Lung (tissue), 12 donors: ENCODE results near the gene SPINK8. TPM values are rescaled to one million over a fixed set of nuclear protein-coding genes. Genes with fewer than 3 reads are reported as not detected.

Experiments used
- ATAC-seq: fragments of 200-7000 bp; cut with Tn5 transposase; one replicate; pipeline ENCODE4 v1.9.1; 2020; ENCODE audit warnings: moderate number of reproducible peaks; ENCODE audit not compliant: insufficient read depth, low FRiP score
- DNase-seq, 3 donors: peaks; one replicate each; pipeline ENCODE4 v3.0.0-alpha.2; 2013 to 2017
- H3K27ac ChIP-seq, 2 donors: one replicate each; pipeline ENCODE4 v1.5.1; 2013; ENCODE audit warnings: mild to moderate bottlenecking in 2 of 2, moderate library complexity in 2 of 2, control low read depth in 1 of 2, inconsistent platforms in 1 of 2, low read depth in 1 of 2, low read length in 1 of 2
- H3K27me3 ChIP-seq, 3 donors: one replicate each; pipeline ENCODE4 v1.5.1; 2013; ENCODE audit warnings: low read length in 2 of 3; ENCODE audit not compliant: control insufficient read depth in 3 of 3, insufficient read depth in 3 of 3
- H3K36me3 ChIP-seq, 4 donors: one replicate each; pipeline ENCODE4 v1.5.1; 2013; ENCODE audit warnings: low read length in 4 of 4, mild to moderate bottlenecking in 1 of 4, moderate library complexity in 1 of 4; ENCODE audit not compliant: control insufficient read depth in 4 of 4, insufficient read depth in 4 of 4
- H3K4me1 ChIP-seq, 5 donors: one replicate each; pipeline ENCODE4 v1.5.1; 2013; ENCODE audit warnings: low read length in 5 of 5, mild to moderate bottlenecking in 2 of 5, moderate library complexity in 1 of 5; ENCODE audit not compliant: control insufficient read depth in 5 of 5, insufficient read depth in 5 of 5
- H3K4me3 ChIP-seq: one replicate; pipeline ENCODE4 v1.5.1; 2013; ENCODE audit warnings: mild to moderate bottlenecking, control low read depth, moderate library complexity
- H3K9ac ChIP-seq, 2 donors: one replicate each; pipeline ENCODE4 v1.5.1; 2013; ENCODE audit warnings: low read length in 2 of 2, control low read depth in 1 of 2; ENCODE audit not compliant: insufficient read depth in 1 of 2
- H3K9me3 ChIP-seq, 4 donors: one replicate each; pipeline ENCODE4 v1.5.1; 2013; ENCODE audit warnings: low read length in 3 of 4, mild to moderate bottlenecking in 1 of 4, moderate library complexity in 1 of 4; ENCODE audit not compliant: control insufficient read depth in 4 of 4, insufficient read depth in 3 of 4
- WGBS, 2 donors: extraction: QIAGEN DNeasy Blood & Tissue Kit; methylation state at CpG; one replicate each; pipeline ENCODE4 v1.1.7; 2013; 5-methylcytosine and 5-hydroxymethylcytosine counted together
- polyA plus RNA-seq, 2 donors: library from polyadenylated mRNA; stranded (reverse); fragments of 200-250 nt; gene quantifications; one replicate each; pipeline ENCODE4 v1.2.1, GENCODE V29; 2013
- total RNA-seq, 2 donors: library from RNA; depleted of rRNA in 1 of 2; stranded (reverse); fragments of >200 nt in 1 of 2; gene quantifications; one replicate each; pipeline ENCODE4 v1.2.1, GENCODE V29; 2014 to 2021
- TF ChIP-seq, protein P1 (sequence below): IDR thresholded peaks from 2 replicates; pipeline ENCODE4 v1.5.1; 2012; ENCODE audit warnings: mild to moderate bottlenecking; ENCODE audit errors: control extremely low read depth, extremely low read depth
- donor health status: control.
- donor health status: control.
- donor health status: Bipolar disorder and iron deficiency.
- donor health status: healthy.
- donor health status: DM: yes; HTN: yes; CAD: no.

SPINK8 gene
- total and polyA plus RNA-seq, 4 donors, result not detected

DNA sequence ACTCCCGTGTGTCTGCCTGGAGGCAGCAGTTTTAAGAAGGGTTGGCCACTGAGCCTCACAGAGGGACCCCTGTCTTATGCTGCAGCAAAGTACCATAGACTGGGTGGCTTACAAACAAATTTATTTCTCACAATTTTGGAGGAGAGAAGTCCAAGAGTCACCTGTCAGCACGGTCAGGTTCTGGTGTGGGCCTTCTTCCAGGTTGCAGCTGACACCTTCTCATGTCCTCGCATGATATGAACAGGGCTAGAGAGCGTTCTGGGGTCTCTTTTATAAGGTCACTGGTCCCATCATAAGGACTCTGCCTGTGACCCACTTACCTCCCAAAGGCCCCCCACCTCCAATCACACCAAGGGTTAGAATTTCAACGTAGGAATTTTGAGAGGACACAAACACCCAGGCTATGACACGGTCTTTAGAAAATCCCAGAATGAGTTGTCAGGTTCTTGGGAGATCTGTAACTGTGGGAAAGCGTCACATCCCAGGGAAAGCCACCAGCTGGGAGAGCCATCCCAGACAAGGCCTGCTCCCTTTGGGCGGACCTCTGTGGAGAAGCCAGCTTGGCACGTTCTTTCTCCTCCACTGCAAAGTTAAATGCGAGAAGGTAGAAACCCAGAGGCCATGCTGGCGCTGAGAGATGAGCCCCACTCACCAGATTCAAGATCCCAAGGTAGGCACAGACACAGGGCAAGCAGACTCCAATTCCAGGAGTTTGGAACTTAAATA is 38.4 kb upstream of the SPINK8 start, which contains the start of gene FBXW12:
Gene FBXW12, plus strand, starts transcription at position 569 of the 726 bp plus-strand sequence. CDS start 549 bp downstream, outside the sequence.
- H3K9me3 ChIP-seq, result no peaks in the 10 kb centered on the region
- TF ChIP-seq, protein P1, sequence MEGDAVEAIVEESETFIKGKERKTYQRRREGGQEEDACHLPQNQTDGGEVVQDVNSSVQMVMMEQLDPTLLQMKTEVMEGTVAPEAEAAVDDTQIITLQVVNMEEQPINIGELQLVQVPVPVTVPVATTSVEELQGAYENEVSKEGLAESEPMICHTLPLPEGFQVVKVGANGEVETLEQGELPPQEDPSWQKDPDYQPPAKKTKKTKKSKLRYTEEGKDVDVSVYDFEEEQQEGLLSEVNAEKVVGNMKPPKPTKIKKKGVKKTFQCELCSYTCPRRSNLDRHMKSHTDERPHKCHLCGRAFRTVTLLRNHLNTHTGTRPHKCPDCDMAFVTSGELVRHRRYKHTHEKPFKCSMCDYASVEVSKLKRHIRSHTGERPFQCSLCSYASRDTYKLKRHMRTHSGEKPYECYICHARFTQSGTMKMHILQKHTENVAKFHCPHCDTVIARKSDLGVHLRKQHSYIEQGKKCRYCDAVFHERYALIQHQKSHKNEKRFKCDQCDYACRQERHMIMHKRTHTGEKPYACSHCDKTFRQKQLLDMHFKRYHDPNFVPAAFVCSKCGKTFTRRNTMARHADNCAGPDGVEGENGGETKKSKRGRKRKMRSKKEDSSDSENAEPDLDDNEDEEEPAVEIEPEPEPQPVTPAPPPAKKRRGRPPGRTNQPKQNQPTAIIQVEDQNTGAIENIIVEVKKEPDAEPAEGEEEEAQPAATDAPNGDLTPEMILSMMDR, result no peak
- no peak for ATAC-seq
- no peaks in the 10 kb centered on the region for H3K36me3 ChIP-seq
- no peaks in the 10 kb centered on the region for H3K27me3 ChIP-seq
- H3K4me1 ChIP-seq, result peaks cover 0 to 3% (median 0%) of the 10 kb centered on the region in 5 donors
- no peak within 1 kb of the TSS for H3K4me3 ChIP-seq
- H3K9ac ChIP-seq, result no peak within 1 kb of the TSS
- H3K27ac ChIP-seq, result no peak within 1 kb of the TSS
- WGBS, 2 donors, result 91 to 95% methylated on average over 11 of the region's 11 CpGs
- no peak for DNase-seq

DNA sequence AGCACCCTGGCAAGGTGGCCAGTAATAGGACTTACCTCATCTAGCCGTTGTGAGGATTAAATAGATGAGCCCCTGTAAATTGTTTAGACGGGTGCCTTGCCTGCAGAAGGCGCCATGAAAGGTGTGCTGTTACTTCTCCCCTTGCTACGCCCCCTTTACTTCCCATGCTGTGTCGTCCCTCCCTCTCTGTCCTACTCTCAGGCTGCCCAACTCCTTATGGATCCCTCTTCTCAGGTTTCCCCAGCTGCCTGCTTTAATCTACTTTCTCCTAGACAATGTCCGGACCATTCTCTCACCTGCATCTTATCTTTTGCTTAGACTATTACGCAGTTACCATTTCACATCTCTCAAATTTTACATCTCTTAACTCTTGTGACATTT is 36.9 kb upstream of the SPINK8 start:
- Histone ChIP-seq H3K27me3 (no peaks in the 10 kb centered on the region), H3K9ac (no peak overlapping the region), H3K27ac (no peak overlapping the region), H3K4me3 (no peak overlapping the region), H3K36me3 (no peaks in the 10 kb centered on the region), H3K4me1 (peaks cover 0 to 3% (median 0%) of the 10 kb centered on the region in 5 donors), H3K9me3 (no peaks in the 10 kb centered on the region)
- DNase-seq (no peak), ATAC-seq (no peak)
- TF ChIP-seq, protein P1, result no peak
- 80% methylated on average over 7 of the region's 7 CpGs for WGBS, 2 donors

DNA sequence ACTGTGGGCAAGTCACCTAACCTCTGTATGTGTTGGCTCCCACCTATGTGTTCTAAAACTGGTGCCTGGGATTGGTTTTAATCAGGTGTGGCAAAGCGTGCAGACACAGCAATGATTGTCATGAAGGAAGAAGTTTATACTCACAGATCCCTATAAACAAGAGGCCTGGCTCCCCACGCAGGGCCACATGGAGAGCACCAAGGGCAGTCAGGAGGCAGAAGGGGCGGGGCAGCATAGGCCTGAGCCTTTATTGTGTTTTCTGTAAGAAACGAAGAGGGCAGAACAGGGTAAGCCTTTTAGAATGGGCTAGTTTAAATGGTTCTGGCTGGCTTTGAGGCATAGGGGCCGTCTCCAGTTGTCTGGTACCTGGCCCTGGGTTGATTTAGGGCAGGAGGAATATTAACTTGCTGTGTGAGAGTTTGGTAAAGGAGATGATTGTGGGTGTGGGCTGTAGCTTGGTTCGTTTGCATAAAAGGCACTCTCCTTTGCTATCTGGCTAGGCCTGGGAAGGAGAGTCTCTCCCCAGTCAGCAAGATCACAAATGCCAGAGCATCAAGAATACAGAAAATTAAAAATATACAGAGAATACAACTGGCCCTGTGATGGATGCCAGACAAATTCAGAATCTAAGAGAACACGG is 36.4 kb upstream of the SPINK8 start:
- Histone ChIP-seq H3K27me3 (no peaks in the 10 kb centered on the region), H3K9ac (no peak overlapping the region), H3K4me1 (peaks cover 0 to 3% (median 0%) of the 10 kb centered on the region in 5 donors), H3K27ac (no peak overlapping the region), H3K9me3 (no peaks in the 10 kb centered on the region), H3K36me3 (no peaks in the 10 kb centered on the region), H3K4me3 (no peak overlapping the region)
- no peak for DNase-seq
- WGBS, 2 donors, result 74 to 84% methylated on average over 7 of the region's 7 CpGs
- ATAC-seq, result no peak
- TF ChIP-seq, protein P1, result no peak
